ENCODE data around the gene ABCB4. TPM values are rescaled to one million over a fixed set of nuclear protein-coding genes. Genes with fewer than 3 reads are reported as not detected.

ABCB4 gene
- total RNA-seq, 2 experiments from 2014 or later: not detected

Other genes with a start within 250 kb of the ABCB4 start
- 10 to 100 TPM in 1 of 2 experiments, 1 to 10 TPM in 1; 9.5 to 12.6 TPM for gene CROT, start 130.0 kb downstream of the ABCB4 start, total RNA-seq
- gene ABCB1, start 125.2 kb upstream of the ABCB4 start, total RNA-seq: 1 to 10 TPM; 8.1 to 9.8 TPM
- gene RUNDC3B, start 152.7 kb upstream of the ABCB4 start, total RNA-seq: under 1 TPM; 0.10 to 0.20 TPM

All from activated CD4-positive, alpha-beta memory T cell treated with anti-CD3 and anti-CD28 coated beads, Interleukin-2, amount 10 ng/mL, durations not matched to agents 7 days and 5 days (primary cell).